Measurements from ENCODE around the gene LRMDA.

LRMDA gene

DNA sequence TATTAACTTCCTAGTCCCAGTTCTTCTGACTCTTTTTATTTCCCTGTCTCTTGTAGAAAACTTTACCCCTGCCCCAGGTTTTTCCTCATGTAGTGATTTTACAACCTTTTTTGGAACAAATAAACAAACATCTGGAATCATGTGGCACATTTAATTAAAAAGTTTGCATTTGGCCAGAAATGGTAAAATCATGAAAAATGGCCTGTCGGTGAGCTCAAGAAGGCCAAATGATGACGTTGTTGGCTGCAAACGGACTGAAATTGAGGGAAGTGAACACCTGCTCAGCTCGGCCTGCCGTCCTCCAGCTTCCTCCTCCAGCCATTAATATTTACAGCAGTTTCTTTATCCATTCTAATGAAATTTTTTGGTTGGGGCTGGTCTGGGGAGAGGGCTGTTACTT, 902.8 kb downstream of the LRMDA start:
- no CpG with 5 or more reads among the region's 5 CpGs for WGBS (ENCODE audit: extremely low coverage, insufficient coverage, low lambda C conversion rate)
- no peak overlapping the region for H3K18ac ChIP-seq (ENCODE audit: low read length)
- no peak for DNase-seq
- H3K27ac ChIP-seq (ENCODE audit: low read depth, low read length) = no peak overlapping the region
- no peak overlapping the region for H2BK120ac ChIP-seq (ENCODE audit: low read depth, low read length)
- no peak overlapping the region for H3K23ac ChIP-seq (ENCODE audit: low read length)
- H2BK5ac ChIP-seq (ENCODE audit: low read length) = no peak overlapping the region
- no peak overlapping the region for H3K4me3 ChIP-seq (ENCODE audit: low read length)
- H3K9ac ChIP-seq (ENCODE audit: low read length) = no peak overlapping the region
- H3K4ac ChIP-seq (ENCODE audit: low read depth, low read length) = no peak overlapping the region
- no peak overlapping the region for H3K4me2 ChIP-seq (ENCODE audit: low read length)
- H3K36me3 ChIP-seq (ENCODE audit: control insufficient read depth, insufficient read depth, low read length) = no peaks in the 10 kb centered on the region
- no peak overlapping the region for H2BK15ac ChIP-seq (replicated peaks; ENCODE audit: low read depth)
- no peaks in the 10 kb centered on the region for H3K27me3 ChIP-seq (ENCODE audit: insufficient read depth, low read length, poor library complexity)
- no peak overlapping the region for H4K8ac ChIP-seq (ENCODE audit: low read depth, low read length)
- no peak overlapping the region for H3K56ac ChIP-seq (ENCODE audit: low read length)
- H3K79me2 ChIP-seq (ENCODE audit: control insufficient read depth, insufficient read depth, low read length) = no peaks in the 10 kb centered on the region
- no peak overlapping the region for H2AK5ac ChIP-seq (ENCODE audit: low read length)
- no peaks in the 10 kb centered on the region for H3K4me1 ChIP-seq (ENCODE audit: control insufficient read depth, low read depth, low read length)
- no peak overlapping the region for H4K5ac ChIP-seq (ENCODE audit: low read length)
- H3K79me1 ChIP-seq (ENCODE audit: low read length) = no peaks in the 10 kb centered on the region

DNA sequence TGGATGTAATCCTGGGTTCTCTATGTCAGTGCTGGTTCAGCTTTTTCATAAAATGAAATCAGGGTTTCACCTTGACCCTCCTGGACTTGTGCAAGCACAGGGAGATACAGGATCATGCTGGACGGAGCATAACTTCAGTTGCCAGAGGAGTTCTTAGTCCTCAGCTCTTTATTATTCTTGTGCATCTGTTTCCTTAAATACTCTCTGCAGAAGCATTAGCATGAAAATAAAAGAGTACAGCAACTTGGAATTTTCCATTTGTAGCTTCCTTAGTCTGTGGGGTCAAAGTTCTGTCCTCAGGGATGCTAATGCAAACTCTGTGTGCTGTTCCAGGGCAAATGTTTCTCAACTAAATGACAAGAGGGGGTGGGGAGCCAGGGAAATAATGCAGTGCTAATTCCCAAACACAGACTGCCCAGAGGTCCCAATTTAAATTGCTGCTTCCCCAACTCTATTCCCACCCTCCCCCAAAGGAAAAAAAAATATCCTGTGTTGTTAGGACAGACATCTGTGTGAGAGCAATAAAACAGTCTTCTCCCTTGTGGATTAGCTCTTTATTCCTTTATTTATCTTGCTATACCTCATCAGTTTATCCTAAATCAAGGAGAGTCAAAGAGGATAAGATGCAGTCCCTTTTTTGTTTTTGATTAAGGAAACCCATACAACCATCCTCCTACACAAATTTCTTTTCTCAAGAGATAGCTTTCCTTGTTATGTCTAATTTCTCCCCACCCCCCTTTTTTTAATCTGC, 905.0 kb downstream of the LRMDA start:
- H3K4me2 ChIP-seq (ENCODE audit: low read length) = no peak overlapping the region
- no peak overlapping the region for H2AK5ac ChIP-seq (ENCODE audit: low read length)
- peak overlapping the region; percentile 73 for H2BK120ac ChIP-seq (ENCODE audit: low read depth, low read length)
- H4K8ac ChIP-seq (ENCODE audit: low read depth, low read length) = no peak overlapping the region
- H3K9ac ChIP-seq (ENCODE audit: low read length) = no peak overlapping the region
- H2BK15ac ChIP-seq (replicated peaks; ENCODE audit: low read depth) = no peak overlapping the region
- H3K4ac ChIP-seq (ENCODE audit: low read depth, low read length) = no peak overlapping the region
- no peaks in the 10 kb centered on the region for H3K79me2 ChIP-seq (ENCODE audit: control insufficient read depth, insufficient read depth, low read length)
- no peak overlapping the region for H3K56ac ChIP-seq (ENCODE audit: low read length)
- no peak overlapping the region for H3K18ac ChIP-seq (ENCODE audit: low read length)
- no peaks in the 10 kb centered on the region for H3K79me1 ChIP-seq (ENCODE audit: low read length)
- H4K5ac ChIP-seq (ENCODE audit: low read length) = no peak overlapping the region
- no CpG with 5 or more reads among the region's 1 CpG for WGBS (ENCODE audit: extremely low coverage, insufficient coverage, low lambda C conversion rate)
- H3K27ac ChIP-seq (ENCODE audit: low read depth, low read length) = no peak overlapping the region
- no peaks in the 10 kb centered on the region for H3K27me3 ChIP-seq (ENCODE audit: insufficient read depth, low read length, poor library complexity)
- no peaks in the 10 kb centered on the region for H3K36me3 ChIP-seq (ENCODE audit: control insufficient read depth, insufficient read depth, low read length)
- no peaks in the 10 kb centered on the region for H3K4me1 ChIP-seq (ENCODE audit: control insufficient read depth, low read depth, low read length)
- no peak overlapping the region for H3K4me3 ChIP-seq (ENCODE audit: low read length)
- H3K23ac ChIP-seq (ENCODE audit: low read length) = no peak overlapping the region
- no peak for DNase-seq
- H2BK5ac ChIP-seq (ENCODE audit: low read length) = no peak overlapping the region

DNA sequence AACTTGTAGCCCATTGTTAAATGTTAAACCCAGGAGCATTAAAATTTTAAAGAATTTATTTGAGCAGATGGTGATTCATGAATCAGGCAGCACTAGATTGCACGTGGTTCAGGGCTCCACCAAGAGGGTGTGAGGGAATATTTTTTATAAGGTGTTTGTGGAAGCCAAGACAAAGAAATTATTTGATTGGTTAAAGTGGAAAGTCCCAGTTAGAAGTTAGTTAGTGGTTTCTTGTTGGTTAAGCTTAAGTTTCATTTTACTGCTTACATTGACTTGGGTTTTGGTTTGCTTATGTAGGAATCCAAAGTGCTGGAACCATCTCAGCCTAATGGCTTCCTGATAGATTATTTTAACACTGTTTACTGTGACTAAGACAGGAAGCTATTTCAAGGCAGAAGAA, 906.2 kb downstream of the LRMDA start:
- Histone ChIP-seq H3K4ac (ENCODE audit: low read depth, low read length) (no peak overlapping the region), H3K27me3 (ENCODE audit: insufficient read depth, low read length, poor library complexity) (no peaks in the 10 kb centered on the region), H4K8ac (ENCODE audit: low read depth, low read length) (no peak overlapping the region), H3K79me2 (ENCODE audit: control insufficient read depth, insufficient read depth, low read length) (no peaks in the 10 kb centered on the region), H2BK5ac (ENCODE audit: low read length) (no peak overlapping the region), H3K9ac (ENCODE audit: low read length) (no peak overlapping the region), H3K4me3 (ENCODE audit: low read length) (no peak overlapping the region), H3K79me1 (ENCODE audit: low read length) (no peaks in the 10 kb centered on the region), H3K23ac (ENCODE audit: low read length) (no peak overlapping the region), H2BK120ac (ENCODE audit: low read depth, low read length) (no peak overlapping the region), H3K4me2 (ENCODE audit: low read length) (no peak overlapping the region), H2BK15ac (replicated peaks; ENCODE audit: low read depth) (no peak overlapping the region), H3K27ac (ENCODE audit: low read depth, low read length) (no peak overlapping the region), H2AK5ac (ENCODE audit: low read length) (no peak overlapping the region), H3K36me3 (ENCODE audit: control insufficient read depth, insufficient read depth, low read length) (no peaks in the 10 kb centered on the region), H4K5ac (ENCODE audit: low read length) (no peak overlapping the region), H3K18ac (ENCODE audit: low read length) (no peak overlapping the region), H3K56ac (ENCODE audit: low read length) (no peak overlapping the region), H3K4me1 (ENCODE audit: control insufficient read depth, low read depth, low read length) (no peaks in the 10 kb centered on the region)
- no CpG with 5 or more reads among the region's 1 CpG for WGBS (ENCODE audit: extremely low coverage, insufficient coverage, low lambda C conversion rate)
- no peak for DNase-seq

DNA sequence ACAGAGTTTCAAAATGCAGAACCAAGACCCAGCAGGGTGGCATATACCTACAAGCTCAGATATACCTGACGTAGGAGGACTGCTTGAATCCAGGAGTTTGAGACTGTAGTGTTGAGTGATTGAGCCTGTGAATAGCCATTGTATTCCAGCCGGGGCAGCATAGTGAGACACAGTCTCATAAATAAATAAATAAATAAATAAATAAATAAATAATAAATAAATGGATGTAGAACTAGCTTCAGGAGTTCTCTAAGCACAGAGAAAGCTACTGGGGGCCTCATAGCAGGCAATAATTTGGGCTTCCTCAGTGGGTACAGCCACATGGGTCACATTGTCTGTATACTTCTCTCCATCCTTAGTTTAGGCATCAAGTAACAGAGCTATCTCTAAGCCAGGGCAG, 906.8 kb downstream of the LRMDA start:
- Histone ChIP-seq H4K5ac (ENCODE audit: low read length) (no peak overlapping the region), H3K36me3 (ENCODE audit: control insufficient read depth, insufficient read depth, low read length) (no peaks in the 10 kb centered on the region)
- WGBS (ENCODE audit: extremely low coverage, insufficient coverage, low lambda C conversion rate) = no CpG with 5 or more reads among the region's 2 CpGs

DNA sequence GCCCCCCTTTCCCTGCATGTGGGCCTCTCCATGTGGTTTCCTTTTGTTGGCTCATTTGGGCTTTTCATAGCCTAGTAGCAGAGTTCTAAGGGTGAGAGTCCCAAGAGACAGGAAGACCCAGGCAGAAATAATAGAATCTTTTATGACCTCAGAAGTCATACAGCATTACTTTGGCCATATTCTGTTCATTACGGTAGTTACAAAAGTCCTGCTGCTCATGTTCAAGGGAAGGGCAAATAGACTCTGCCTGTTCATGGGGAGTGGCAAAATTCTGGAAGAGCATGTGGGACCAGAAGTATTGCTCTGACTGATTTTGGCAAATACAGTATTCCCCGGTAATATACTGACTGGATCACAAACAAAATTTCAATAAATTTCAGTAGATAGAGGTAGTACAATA, 910.3 kb downstream of the LRMDA start:
- Histone ChIP-seq H3K18ac (ENCODE audit: low read length) (no peak overlapping the region), H2BK120ac (ENCODE audit: low read depth, low read length) (no peak overlapping the region), H3K79me1 (ENCODE audit: low read length) (no peaks in the 10 kb centered on the region), H4K8ac (ENCODE audit: low read depth, low read length) (no peak overlapping the region), H3K23ac (ENCODE audit: low read length) (no peak overlapping the region), H3K9ac (ENCODE audit: low read length) (no peak overlapping the region), H2BK15ac (replicated peaks; ENCODE audit: low read depth) (no peak overlapping the region), H2BK5ac (ENCODE audit: low read length) (no peak overlapping the region), H3K4me1 (ENCODE audit: control insufficient read depth, low read depth, low read length) (no peaks in the 10 kb centered on the region), H2AK5ac (ENCODE audit: low read length) (no peak overlapping the region), H3K4ac (ENCODE audit: low read depth, low read length) (no peak overlapping the region), H3K79me2 (ENCODE audit: control insufficient read depth, insufficient read depth, low read length) (no peaks in the 10 kb centered on the region), H3K4me3 (ENCODE audit: low read length) (no peak overlapping the region), H3K36me3 (ENCODE audit: control insufficient read depth, insufficient read depth, low read length) (no peaks in the 10 kb centered on the region), H3K27me3 (ENCODE audit: insufficient read depth, low read length, poor library complexity) (no peaks in the 10 kb centered on the region), H3K27ac (ENCODE audit: low read depth, low read length) (no peak overlapping the region), H4K5ac (ENCODE audit: low read length) (no peak overlapping the region), H3K56ac (ENCODE audit: low read length) (no peak overlapping the region), H3K4me2 (ENCODE audit: low read length) (no peak overlapping the region)
- no peak for DNase-seq
- no CpG with 5 or more reads among the region's 2 CpGs for WGBS (ENCODE audit: extremely low coverage, insufficient coverage, low lambda C conversion rate)

More for the DNA sequence above, 906.8 kb downstream of the LRMDA start:
- Histone ChIP-seq H3K4me3 (ENCODE audit: low read length) (no peak overlapping the region), H3K23ac (ENCODE audit: low read length) (no peak overlapping the region), H3K4ac (ENCODE audit: low read depth, low read length) (no peak overlapping the region), H2BK120ac (ENCODE audit: low read depth, low read length) (no peak overlapping the region), H3K79me1 (ENCODE audit: low read length) (no peaks in the 10 kb centered on the region), H2BK5ac (ENCODE audit: low read length) (no peak overlapping the region), H2BK15ac (replicated peaks; ENCODE audit: low read depth) (no peak overlapping the region), H3K4me1 (ENCODE audit: control insufficient read depth, low read depth, low read length) (no peaks in the 10 kb centered on the region), H4K8ac (ENCODE audit: low read depth, low read length) (no peak overlapping the region), H3K56ac (ENCODE audit: low read length) (no peak overlapping the region), H3K27ac (ENCODE audit: low read depth, low read length) (no peak overlapping the region), H3K18ac (ENCODE audit: low read length) (no peak overlapping the region), H3K4me2 (ENCODE audit: low read length) (no peak overlapping the region), H3K9ac (ENCODE audit: low read length) (no peak overlapping the region), H3K27me3 (ENCODE audit: insufficient read depth, low read length, poor library complexity) (no peaks in the 10 kb centered on the region), H2AK5ac (ENCODE audit: low read length) (no peak overlapping the region), H3K79me2 (ENCODE audit: control insufficient read depth, insufficient read depth, low read length) (no peaks in the 10 kb centered on the region)
- DNase-seq = no peak

DNA sequence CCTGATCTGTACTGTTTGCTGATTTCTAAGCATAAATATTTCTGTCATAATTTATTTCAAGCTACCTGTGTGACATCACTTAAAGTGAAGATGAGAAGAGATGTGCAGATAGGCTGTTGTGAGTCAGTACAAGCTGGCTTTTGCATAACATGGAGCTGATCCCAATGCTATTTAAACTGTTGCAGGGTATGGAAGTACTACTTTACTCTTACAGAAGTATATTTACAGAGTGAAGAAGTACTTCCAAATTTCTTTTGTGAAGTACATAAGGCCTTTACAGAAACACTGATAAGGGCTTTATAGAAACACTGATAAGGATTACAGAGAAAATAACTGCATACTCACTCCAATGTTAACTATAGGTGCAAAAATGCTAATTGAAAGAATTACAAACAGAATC, 911.6 kb downstream of the LRMDA start:
- Histone ChIP-seq H3K23ac (ENCODE audit: low read length) (no peak overlapping the region), H3K9ac (ENCODE audit: low read length) (no peak overlapping the region), H3K4me1 (ENCODE audit: control insufficient read depth, low read depth, low read length) (no peaks in the 10 kb centered on the region), H3K36me3 (ENCODE audit: control insufficient read depth, insufficient read depth, low read length) (no peaks in the 10 kb centered on the region), H4K5ac (ENCODE audit: low read length) (no peak overlapping the region), H2AK5ac (ENCODE audit: low read length) (no peak overlapping the region), H3K4ac (ENCODE audit: low read depth, low read length) (no peak overlapping the region), H2BK120ac (ENCODE audit: low read depth, low read length) (no peak overlapping the region), H3K79me2 (ENCODE audit: control insufficient read depth, insufficient read depth, low read length) (no peaks in the 10 kb centered on the region), H3K18ac (ENCODE audit: low read length) (no peak overlapping the region), H2BK15ac (replicated peaks; ENCODE audit: low read depth) (no peak overlapping the region), H3K79me1 (ENCODE audit: low read length) (no peaks in the 10 kb centered on the region), H2BK5ac (ENCODE audit: low read length) (no peak overlapping the region), H3K27me3 (ENCODE audit: insufficient read depth, low read length, poor library complexity) (no peaks in the 10 kb centered on the region), H3K27ac (ENCODE audit: low read depth, low read length) (no peak overlapping the region), H3K56ac (ENCODE audit: low read length) (no peak overlapping the region), H3K4me3 (ENCODE audit: low read length) (no peak overlapping the region), H4K8ac (ENCODE audit: low read depth, low read length) (no peak overlapping the region), H3K4me2 (ENCODE audit: low read length) (no peak overlapping the region)
- DNase-seq = no peak
